Common myeloid progenitor, CD34-positive (primary cell): ENCODE results near the gene OR8G5.
A peak's percentile ranks its signal among the peaks of the same experiment; 100 is the strongest.

ENCODE experiments used
- CTCF ChIA-PET: fragments of 350-600 bp; sonication (Branson Sonifier 250); formaldehyde crosslinking; loops from one replicate; lab custom pipeline; 2021; ENCODE audit warnings: antibody characterized with exemption; lab: Charles Lee
- POLR2A ChIA-PET: fragments of 350-600 bp; sonication (Branson Sonifier 250); formaldehyde crosslinking; loops from one replicate; lab custom pipeline; 2021; ENCODE audit warnings: antibody characterized with exemption; lab: Charles Lee
- DNase-seq, 3 donors: peaks; one replicate each; pipeline versions ENCODE4 v3.0.0 to v3.0.0-alpha.2; 2013
- H3K27ac ChIP-seq, 2 experiments: 1 replicate in 1 of 2; 2 replicates in 1 of 2; pipeline ENCODE4 v1.7.0; 2013; ENCODE audit warnings: inconsistent platforms in 2 of 2, low read length in 2 of 2, mild to moderate bottlenecking in 2 of 2, low read depth in 1 of 2, moderate library complexity in 1 of 2; ENCODE audit not compliant: severe bottlenecking in 2 of 2, insufficient read depth in 1 of 2, poor library complexity in 1 of 2
- H3K27me3 ChIP-seq, 5 experiments: replicated peaks in 2 of 5; 1 replicate in 3 of 5; 2 replicates in 2 of 5; pipeline versions ENCODE4 v1.6.1 to v1.7.0; 2013; ENCODE audit warnings: low read length in 4 of 5, mild to moderate bottlenecking in 2 of 5, moderate library complexity in 2 of 5, inconsistent platforms in 1 of 5; ENCODE audit not compliant: insufficient read depth in 5 of 5, control insufficient read depth in 4 of 5
- H3K36me3 ChIP-seq, 4 experiments: 1 replicate in 2 of 4; 2 replicates in 2 of 4; pipeline versions ENCODE4 v1.6.1 to v1.7.0; 2013; ENCODE audit warnings: low read length in 3 of 4, control low read depth in 1 of 4, mild to moderate bottlenecking in 1 of 4; ENCODE audit not compliant: control insufficient read depth in 4 of 4, insufficient read depth in 4 of 4
- H3K4me1 ChIP-seq, 4 experiments: 1 replicate in 3 of 4; 2 replicates in 1 of 4; pipeline versions ENCODE4 v1.6.1 to v1.7.1; 2013; ENCODE audit warnings: low read length in 3 of 4, mild to moderate bottlenecking in 3 of 4, control low read depth in 1 of 4, inconsistent platforms in 1 of 4, moderate library complexity in 1 of 4; ENCODE audit not compliant: control insufficient read depth in 4 of 4, insufficient read depth in 4 of 4; ENCODE audit errors: control extremely low read depth in 1 of 4
- H3K4me3 ChIP-seq, 7 experiments: 1 replicate in 4 of 7; 2 replicates in 3 of 7; pipeline versions ENCODE4 v1.5.1 to v1.7.0; 2013; ENCODE audit warnings: mild to moderate bottlenecking in 7 of 7, low read length in 6 of 7, moderate library complexity in 6 of 7, inconsistent platforms in 2 of 7, low read depth in 2 of 7, control low read depth in 1 of 7; ENCODE audit not compliant: insufficient read depth in 4 of 7, control insufficient read depth in 1 of 7; ENCODE audit errors: extremely low read depth in 1 of 7
- H3K9me3 ChIP-seq, 5 experiments: 1 replicate in 4 of 5; 2 replicates in 1 of 5; pipeline versions ENCODE4 v1.6.1 to v1.7.1; 2013; ENCODE audit warnings: low read length in 4 of 5, mild to moderate bottlenecking in 2 of 5, inconsistent platforms in 1 of 5, low read depth in 1 of 5, moderate library complexity in 1 of 5; ENCODE audit not compliant: control insufficient read depth in 4 of 5, insufficient read depth in 2 of 5; ENCODE audit errors: control extremely low read depth in 1 of 5
- WGBS: methylation state at CpG from one replicate; pipeline ENCODE4 v1.1.5; 2013; ENCODE audit not compliant: insufficient coverage; 5-methylcytosine and 5-hydroxymethylcytosine counted together

Gene OR8G5

GRCh38 chr11:124307093-124307492 lies 50.9 kb downstream of the OR8G5 start:
- POLR2A ChIA-PET, result no interaction called here
- Histone ChIP-seq H3K4me1 (no peaks in the 10 kb centered on the region), H3K4me3 (no peak overlapping the region), H3K9me3 (no peaks in the 10 kb centered on the region), H3K27me3 (no peaks in the 10 kb centered on the region), H3K36me3 (no peaks in the 10 kb centered on the region), H3K27ac (no peak overlapping the region)
- CTCF ChIA-PET, result interaction anchor here (1.2 kb wide), 1 partner anchor 185 kb away, joined by 4 read pairs; no protein-coding TSS in a partner anchor
- no peak for DNase-seq

DNA sequence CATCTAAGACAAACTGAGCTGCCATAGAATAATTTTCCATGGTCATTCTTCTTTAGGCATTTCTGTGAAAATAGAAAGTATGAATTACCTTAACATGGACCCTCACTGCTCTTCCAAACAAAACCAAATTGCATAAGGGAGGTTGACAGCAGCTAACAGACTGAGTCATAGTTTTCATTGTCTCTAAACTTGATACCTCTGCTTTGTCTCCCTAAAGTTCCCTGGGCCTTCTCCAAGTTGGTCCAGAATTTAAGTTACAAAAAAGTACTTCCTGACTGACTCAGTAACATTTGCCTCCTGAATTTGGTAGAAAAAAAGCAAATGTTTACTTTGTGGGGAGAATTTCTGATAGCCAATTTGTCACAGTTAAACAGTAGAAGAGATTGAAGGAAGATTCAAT lies 54.5 kb downstream of the OR8G5 start:
- Histone ChIP-seq H3K4me3 (no peak overlapping the region), H3K4me1 (no peaks in the 10 kb centered on the region), H3K9me3 (no peaks in the 10 kb centered on the region), H3K27ac (no peak overlapping the region), H3K36me3 (no peaks in the 10 kb centered on the region), H3K27me3 (peaks cover 0 to 2% (median 0%) of the 10 kb centered on the region in 5 experiments)
- no peak for DNase-seq
- POLR2A ChIA-PET, result no interaction called here
- CTCF ChIA-PET, result no interaction called here

DNA sequence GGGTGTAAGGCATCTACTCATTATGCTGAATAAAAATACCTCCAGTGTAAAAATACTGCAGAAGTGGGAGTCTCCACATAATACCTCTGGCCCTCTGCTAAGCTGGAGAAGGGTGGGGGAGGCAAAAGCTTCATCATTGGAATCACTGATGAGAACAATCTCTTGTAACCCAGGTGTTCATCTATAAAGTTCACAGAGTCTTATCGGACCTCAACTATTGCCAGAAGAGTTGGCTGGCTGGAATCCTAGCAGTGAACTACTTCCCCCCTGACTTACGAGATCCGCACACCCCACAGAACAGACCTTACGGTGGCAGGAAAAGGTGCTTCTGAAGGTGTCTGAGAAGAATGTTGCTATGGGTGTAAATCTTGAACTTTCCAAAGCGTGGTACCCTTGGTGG lies 55.1 kb downstream of the OR8G5 start:
- CTCF ChIA-PET, result no interaction called here
- POLR2A ChIA-PET, result no interaction called here
- H3K27me3 ChIP-seq, result peaks cover 0 to 2% (median 0%) of the 10 kb centered on the region in 5 experiments
- no peak for DNase-seq
- H3K4me3 ChIP-seq, result no peak overlapping the region
- 100% methylated on average over 1 of the region's 5 CpGs for WGBS
- no peak overlapping the region for H3K27ac ChIP-seq
- H3K9me3 ChIP-seq, result no peaks in the 10 kb centered on the region
- no peaks in the 10 kb centered on the region for H3K4me1 ChIP-seq
- no peaks in the 10 kb centered on the region for H3K36me3 ChIP-seq

DNA sequence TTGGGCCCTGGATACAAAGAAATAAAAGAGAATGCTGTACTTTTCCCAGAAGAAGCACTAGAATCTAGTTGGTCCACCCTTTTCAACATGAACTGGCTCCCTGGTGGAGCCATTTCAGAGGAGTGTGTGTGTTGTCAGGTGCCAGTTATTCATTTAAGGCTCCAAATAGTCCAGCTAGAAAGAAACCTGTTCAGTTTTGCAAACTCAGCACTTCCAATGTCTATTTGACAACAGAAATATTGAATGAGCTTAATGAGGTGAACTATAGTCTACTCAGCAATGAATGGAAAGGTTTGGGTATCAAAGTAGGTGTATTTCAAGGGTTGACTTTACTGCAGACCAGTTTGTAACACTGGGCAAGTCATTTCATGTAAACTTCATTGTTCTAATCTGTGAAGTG lies 55.5 kb downstream of the OR8G5 start:
- Histone ChIP-seq H3K9me3 (no peaks in the 10 kb centered on the region), H3K27ac (no peak overlapping the region), H3K4me1 (no peaks in the 10 kb centered on the region), H3K4me3 (no peak overlapping the region), H3K36me3 (no peaks in the 10 kb centered on the region), H3K27me3 (peaks cover 0 to 2% (median 0%) of the 10 kb centered on the region in 5 experiments)
- CTCF ChIA-PET, result no interaction called here
- POLR2A ChIA-PET, result no interaction called here
- DNase-seq, result no peak

DNA sequence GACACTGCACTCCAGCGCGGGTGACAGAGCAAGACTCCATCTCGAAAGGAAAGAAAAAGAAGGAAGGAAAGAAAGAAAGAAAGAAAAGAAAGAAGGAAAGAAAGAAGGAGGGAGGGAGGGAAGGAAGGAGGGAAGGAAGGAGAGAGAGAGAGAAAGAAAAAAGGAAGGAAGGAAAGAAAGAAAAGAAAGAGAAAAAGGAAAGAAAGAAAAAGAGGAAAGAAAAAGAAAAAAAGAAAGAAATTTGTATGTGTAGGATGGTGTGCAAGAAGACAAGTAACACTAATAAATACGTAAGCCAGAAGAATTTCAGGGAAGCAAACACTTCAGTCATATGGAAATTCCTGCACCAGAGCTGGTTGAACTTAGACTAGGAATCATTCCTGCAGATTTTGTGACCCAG lies 57.0 kb downstream of the OR8G5 start:
- no peak for DNase-seq

GRCh38 chr11:124313849-124314248 lies 57.7 kb downstream of the OR8G5 start, which contains the start of gene OR8D1:
TSS of gene OR8D1 (minus strand) at chr11:124313949. CDS start at chr11:124310766, 3,183 bp downstream.
- ChIA-PET CTCF (interaction anchor here (1.9 kb wide), 1 partner anchor 9 kb away, joined by 4 read pairs; no protein-coding TSS in a partner anchor), POLR2A (no interaction called here)
- WGBS, result no CpG with 5 or more reads among the region's 2 CpGs

More for the DNA sequence above, 57.0 kb downstream of the OR8G5 start:
- H3K4me3 ChIP-seq, result no peak overlapping the region
- no peaks in the 10 kb centered on the region for H3K9me3 ChIP-seq
- ChIA-PET POLR2A (no interaction called here), CTCF (interaction anchor here (1.9 kb wide), 1 partner anchor 10 kb away, joined by 4 read pairs; no protein-coding TSS in a partner anchor)
- H3K4me1 ChIP-seq, result no peaks in the 10 kb centered on the region
- WGBS, result 98% methylated on average over 4 of the region's 4 CpGs
- no peak overlapping the region for H3K27ac ChIP-seq
- H3K36me3 ChIP-seq, result no peaks in the 10 kb centered on the region
- H3K27me3 ChIP-seq, result peaks cover 0 to 2% (median 0%) of the 10 kb centered on the region in 5 experiments

GRCh38 chr11:124315052-124315451 lies 58.9 kb downstream of the OR8G5 start:
- DNase-seq, result peak in 2 of 3 donors; percentile 22 to 27
- CTCF ChIA-PET, result no interaction called here

More at GRCh38 chr11:124313849-124314248, 57.7 kb downstream of the OR8G5 start, which contains the start of gene OR8D1:
- Histone ChIP-seq H3K27me3 (peaks cover 0 to 2% (median 0%) of the 10 kb centered on the region in 5 experiments), H3K36me3 (no peaks in the 10 kb centered on the region), H3K4me1 (no peaks in the 10 kb centered on the region), H3K4me3 (no peak within 1 kb of the TSS), H3K27ac (no peak within 1 kb of the TSS), H3K9me3 (no peaks in the 10 kb centered on the region)
- DNase-seq, result no peak

More at GRCh38 chr11:124315052-124315451, 58.9 kb downstream of the OR8G5 start:
- POLR2A ChIA-PET, result no interaction called here
- Histone ChIP-seq H3K36me3 (no peaks in the 10 kb centered on the region), H3K27me3 (peaks cover 0 to 6% (median 0%) of the 10 kb centered on the region in 5 experiments), H3K27ac (no peak overlapping the region), H3K4me3 (no peak overlapping the region), H3K9me3 (no peaks in the 10 kb centered on the region), H3K4me1 (no peaks in the 10 kb centered on the region)
- 62% methylated on average over 2 of the region's 3 CpGs for WGBS
